Activated T-helper 2 cell treated with anti-CD3 and anti-CD28 coated beads, Interferon-gamma antibody, Interleukin-2, Interleukin-4, amounts not matched to agents 10 μg/mL and 5 μg/mL and 100 μg/mL, durations not matched to agents 14 hours and 24 hours and 36 hours (primary cell): Measurements from ENCODE around the gene MYL9. TPM values are rescaled to one million over a fixed set of nuclear protein-coding genes. Genes with fewer than 3 reads are reported as not detected.
A peak's percentile ranks its signal among the peaks of the same experiment; 100 is the strongest.

Experiments used
- DNase-seq: peaks from one replicate; pipeline ENCODE4 v3.0.0; 2021; ENCODE audit warnings: low spot score
- H3K27ac Mint-ChIP-seq: one replicate; pipeline ENCODE4 v1.8.0; 2021; ENCODE audit warnings: mixed read lengths
- H3K27me3 Mint-ChIP-seq: one replicate; pipeline ENCODE4 v1.8.0; 2021; ENCODE audit warnings: low read depth, mixed read lengths
- H3K36me3 Mint-ChIP-seq: one replicate; pipeline ENCODE4 v1.8.0; 2021; ENCODE audit warnings: low read depth, mixed read lengths
- H3K4me1 Mint-ChIP-seq: one replicate; pipeline ENCODE4 v1.8.0; 2021; ENCODE audit warnings: low read depth, mixed read lengths
- H3K4me3 Mint-ChIP-seq: one replicate; pipeline ENCODE4 v1.8.0; 2021; ENCODE audit warnings: low read depth, mild to moderate bottlenecking, moderate library complexity, mixed read lengths
- H3K9me3 Mint-ChIP-seq: one replicate; pipeline ENCODE4 v1.8.0; 2021; ENCODE audit warnings: mixed read lengths
- intact Hi-C: fragments of 100-400 bp; cut with micrococcal nuclease; formaldehyde crosslinking; loops from one replicate; pipeline ENCODE4 v1.15.1; 2023
- total RNA-seq: library from RNA; stranded (reverse); gene quantifications from 2 replicates; pipeline ENCODE4 v1.2.3, GENCODE V29; 2022

The MYL9 gene
- total RNA-seq, 1 donor from 2014 or later: 4.0 TPM

- intact Hi-C loops: no loop called here
- H3K4me3 Mint-ChIP-seq: no peak overlapping the region
- H3K36me3 Mint-ChIP-seq: peaks cover 58% of the 10 kb centered on the region
- H3K9me3 Mint-ChIP-seq: no peaks in the 10 kb centered on the region
- H3K27ac Mint-ChIP-seq: no peak overlapping the region
- no peak for DNase-seq
- no peaks in the 10 kb centered on the region for H3K27me3 Mint-ChIP-seq
- peaks cover 24% of the 10 kb centered on the region for H3K4me1 Mint-ChIP-seq
Observed at GRCh38 chr20:36585410-36586125, 44.2 kb downstream of the MYL9 start.

- Mint-ChIP-seq H3K9me3 (no peaks in the 10 kb centered on the region), H3K4me3 (no peak overlapping the region), H3K27me3 (no peaks in the 10 kb centered on the region), H3K27ac (peak overlapping the region; percentile 39), H3K36me3 (peaks cover 64% of the 10 kb centered on the region), H3K4me1 (peaks cover 31% of the 10 kb centered on the region)
- no peak for DNase-seq
- intact Hi-C loops: no loop called here
Observed at GRCh38 chr20:36587388-36588070, 46.2 kb downstream of the MYL9 start.

GRCh38 chr20:36591281-36591680 lies 50.0 kb downstream of the MYL9 start:
- peak overlapping the region; percentile 62 for H3K27ac Mint-ChIP-seq
- H3K36me3 Mint-ChIP-seq: peaks cover 84% of the 10 kb centered on the region
- H3K4me3 Mint-ChIP-seq: no peak overlapping the region

GRCh38 chr20:36591854-36592641 lies 50.7 kb downstream of the MYL9 start:
- H3K4me1 Mint-ChIP-seq: peaks cover 54% of the 10 kb centered on the region
- H3K9me3 Mint-ChIP-seq: no peaks in the 10 kb centered on the region
- no peaks in the 10 kb centered on the region for H3K27me3 Mint-ChIP-seq
- peak overlapping the region; percentile 62 for H3K27ac Mint-ChIP-seq
- peak overlapping the region; percentile 48 for H3K4me3 Mint-ChIP-seq
- intact Hi-C loops: loop anchor here (5.0 kb wide), 2 partner anchors 35 to 125 kb away; no protein-coding TSS in a partner anchor
- H3K36me3 Mint-ChIP-seq: peaks cover 78% of the 10 kb centered on the region
- DNase-seq: peak; percentile 44

More at GRCh38 chr20:36591281-36591680, 50.0 kb downstream of the MYL9 start:
- H3K27me3 Mint-ChIP-seq: no peaks in the 10 kb centered on the region
- no peak for DNase-seq
- intact Hi-C loops: loop anchor here (5.0 kb wide), 2 partner anchors 34 to 124 kb away; no protein-coding TSS in a partner anchor
- peaks cover 57% of the 10 kb centered on the region for H3K4me1 Mint-ChIP-seq
- no peaks in the 10 kb centered on the region for H3K9me3 Mint-ChIP-seq

- H3K27me3 Mint-ChIP-seq: no peaks in the 10 kb centered on the region
- H3K9me3 Mint-ChIP-seq: no peaks in the 10 kb centered on the region
- peaks cover 72% of the 10 kb centered on the region for H3K36me3 Mint-ChIP-seq
- no peak for DNase-seq
- no peak overlapping the region for H3K4me3 Mint-ChIP-seq
- peak overlapping the region; percentile 62 for H3K27ac Mint-ChIP-seq
- peaks cover 47% of the 10 kb centered on the region for H3K4me1 Mint-ChIP-seq
- intact Hi-C loops: loop anchor here (5.0 kb wide), 2 partner anchors 36 to 126 kb away; no protein-coding TSS in a partner anchor
Observed at GRCh38 chr20:36593347-36593929, 52.1 kb downstream of the MYL9 start.

- H3K36me3 Mint-ChIP-seq: peaks cover 18% of the 10 kb centered on the region
- H3K9me3 Mint-ChIP-seq: no peaks in the 10 kb centered on the region
- DNase-seq: no peak
- H3K4me3 Mint-ChIP-seq: no peak overlapping the region
- H3K27ac Mint-ChIP-seq: peak overlapping the region; percentile 33
- peaks cover 19% of the 10 kb centered on the region for H3K4me1 Mint-ChIP-seq
- intact Hi-C loops: no loop called here
- no peaks in the 10 kb centered on the region for H3K27me3 Mint-ChIP-seq
Observed at GRCh38 chr20:36599912-36600345, 58.6 kb downstream of the MYL9 start.

Other genes starting within 250 kb of the MYL9 start
- gene DLGAP4, start 235.2 kb upstream of the MYL9 start, total RNA-seq: 34.7 and 37.4 TPM in 2 replicates
- gene TGIF2, start 32.1 kb downstream of the MYL9 start, total RNA-seq: 44.3 and 50.6 TPM in 2 replicates
- 94.5 and 99.0 TPM in 2 replicates for gene RAB5IF, start 64.3 kb downstream of the MYL9 start, total RNA-seq
- gene SLA2, start 104.7 kb downstream of the MYL9 start, total RNA-seq: 54.9 and 56.5 TPM in 2 replicates
- 26.0 and 26.8 TPM in 2 replicates for gene NDRG3, start 204.6 kb downstream of the MYL9 start, total RNA-seq
- gene DSN1, start 232.2 kb downstream of the MYL9 start, total RNA-seq: 24.0 and 28.6 TPM in 2 replicates